Activated CD4-positive, alpha-beta memory T cell treated with anti-CD3 and anti-CD28 coated beads for 36 hours (primary cell): Measurements from ENCODE around the gene ZNF215. TPM values are rescaled to one million over a fixed set of nuclear protein-coding genes. Genes with fewer than 3 reads are reported as not detected.
A peak's percentile ranks its signal among the peaks of the same experiment; 100 is the strongest.

Experiments
- CTCF ChIA-PET: fragments of 350-600 bp; sonication (Branson Sonifier 250); formaldehyde crosslinking; loops from one replicate; lab custom pipeline; 2021; ENCODE audit warnings: antibody characterized with exemption, inconsistent platforms; lab: Charles Lee
- POLR2A ChIA-PET: fragments of 350-600 bp; sonication (Branson Sonifier 250); formaldehyde crosslinking; loops from one replicate; lab custom pipeline; 2021; ENCODE audit warnings: antibody characterized with exemption; lab: Charles Lee
- DNase-seq: peaks from one replicate; pipeline ENCODE4 v3.0.0-alpha.2; 2020
- H3K27ac Mint-ChIP-seq: one replicate; pipeline ENCODE4 v1.8.0; 2021; ENCODE audit warnings: mixed read lengths
- H3K27me3 Mint-ChIP-seq: one replicate; pipeline ENCODE4 v1.8.0; 2021; ENCODE audit warnings: mixed read lengths
- H3K36me3 Mint-ChIP-seq: one replicate; pipeline ENCODE4 v1.8.0; 2021; ENCODE audit warnings: mixed read lengths
- H3K4me1 Mint-ChIP-seq: one replicate; pipeline ENCODE4 v1.8.0; 2021; ENCODE audit warnings: low read depth, mixed read lengths
- H3K4me3 Mint-ChIP-seq: one replicate; pipeline ENCODE4 v1.8.0; 2021; ENCODE audit warnings: mild to moderate bottlenecking, mixed read lengths
- H3K9me3 Mint-ChIP-seq: one replicate; pipeline ENCODE4 v1.8.0; 2021; ENCODE audit warnings: mixed read lengths
- intact Hi-C: fragments of 100-400 bp; cut with micrococcal nuclease; formaldehyde crosslinking; loops from one replicate; pipeline ENCODE4 v1.15.1; 2023
- total RNA-seq, 2 experiments: library from RNA; stranded (reverse); gene quantifications; one replicate each; pipeline ENCODE4 v1.2.3, GENCODE V29; 2021

The ZNF215 gene
- total RNA-seq, 2 experiments from 2014 or later: 0.57 to 0.68 TPM

- no peaks in the 10 kb centered on the region for H3K36me3 Mint-ChIP-seq
- no peak overlapping the region for H3K4me3 Mint-ChIP-seq
- intact Hi-C loops: no loop called here
- H3K9me3 Mint-ChIP-seq: no peaks in the 10 kb centered on the region
- H3K4me1 Mint-ChIP-seq: no peaks in the 10 kb centered on the region
- POLR2A ChIA-PET: no interaction called here
- no peak for DNase-seq
- CTCF ChIA-PET: no interaction called here
- H3K27me3 Mint-ChIP-seq: no peaks in the 10 kb centered on the region
- no peak overlapping the region for H3K27ac Mint-ChIP-seq
Measured at GRCh38 chr11:6911378-6911777, 14.8 kb upstream of the ZNF215 start.

DNA sequence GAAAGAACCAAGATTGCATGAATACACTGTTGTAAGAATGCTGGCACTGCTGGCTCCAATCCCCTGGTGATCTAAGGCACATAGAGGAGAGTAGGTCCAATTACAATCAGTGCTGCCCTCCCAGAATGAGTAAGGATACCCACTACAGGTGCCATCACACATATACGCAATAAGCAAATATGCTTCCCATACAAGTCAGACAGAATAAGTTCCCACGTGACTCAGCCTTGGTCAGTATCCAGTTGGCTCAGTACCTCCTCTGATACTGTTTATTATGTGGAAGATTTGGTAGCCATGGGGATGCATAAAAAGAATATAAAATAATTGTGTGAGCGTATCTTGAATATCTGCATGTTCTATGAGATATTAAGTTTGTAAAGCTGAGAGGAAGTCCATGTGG is 14.3 kb upstream of the ZNF215 start:
- ChIA-PET CTCF (no interaction called here), POLR2A (no interaction called here)
- Mint-ChIP-seq H3K4me3 (no peak overlapping the region), H3K36me3 (no peaks in the 10 kb centered on the region), H3K27ac (no peak overlapping the region), H3K9me3 (no peaks in the 10 kb centered on the region), H3K4me1 (no peaks in the 10 kb centered on the region), H3K27me3 (no peaks in the 10 kb centered on the region)
- DNase-seq: no peak
- intact Hi-C loops: no loop called here

GRCh38 chr11:6919698-6920097 is 6.5 kb upstream of the ZNF215 start:
- intact Hi-C loops: no loop called here
- ChIA-PET CTCF (interaction anchor here (1.2 kb wide), 1 partner anchor 108 kb away, joined by 4 read pairs; no protein-coding TSS in a partner anchor), POLR2A (no interaction called here)

DNA sequence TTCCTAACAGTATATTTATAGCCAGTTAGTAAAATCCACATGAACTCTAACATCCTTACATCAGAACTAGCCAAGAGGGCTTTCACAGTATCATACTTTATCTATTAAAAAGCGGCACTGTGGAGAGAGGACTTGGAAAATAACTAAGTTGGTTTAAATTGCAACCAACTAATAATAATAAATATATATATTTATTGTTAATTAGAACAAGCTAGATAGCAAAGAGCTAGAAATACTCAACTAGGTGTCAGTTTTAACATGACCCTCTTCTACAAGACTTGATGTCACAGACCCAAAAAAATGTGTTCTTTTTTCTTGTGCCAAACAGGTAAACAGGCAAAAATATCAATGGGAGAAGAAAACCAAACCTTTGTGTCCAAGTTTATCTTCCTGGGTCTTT is 5.5 kb upstream of the ZNF215 start, which contains the start of gene OR2D3:
Gene OR2D3, plus strand, starts transcription at position 301 of the 400 bp plus-strand sequence. Its CDS starts 0 bp downstream, at position 301.
- Mint-ChIP-seq H3K4me3 (no peak within 1 kb of the TSS), H3K27me3 (peaks cover 19% of the 10 kb centered on the region), H3K27ac (no peak within 1 kb of the TSS), H3K36me3 (no peaks in the 10 kb centered on the region), H3K4me1 (peaks cover 3% of the 10 kb centered on the region), H3K9me3 (no peaks in the 10 kb centered on the region)
- no peak for DNase-seq
- POLR2A ChIA-PET: no interaction called here
- intact Hi-C loops: no loop called here
- CTCF ChIA-PET: no interaction called here

More at GRCh38 chr11:6919698-6920097, 6.5 kb upstream of the ZNF215 start:
- Mint-ChIP-seq H3K9me3 (no peaks in the 10 kb centered on the region), H3K4me3 (no peak overlapping the region), H3K27ac (no peak overlapping the region), H3K36me3 (no peaks in the 10 kb centered on the region), H3K27me3 (peaks cover 14% of the 10 kb centered on the region), H3K4me1 (no peaks in the 10 kb centered on the region)
- DNase-seq: no peak

DNA sequence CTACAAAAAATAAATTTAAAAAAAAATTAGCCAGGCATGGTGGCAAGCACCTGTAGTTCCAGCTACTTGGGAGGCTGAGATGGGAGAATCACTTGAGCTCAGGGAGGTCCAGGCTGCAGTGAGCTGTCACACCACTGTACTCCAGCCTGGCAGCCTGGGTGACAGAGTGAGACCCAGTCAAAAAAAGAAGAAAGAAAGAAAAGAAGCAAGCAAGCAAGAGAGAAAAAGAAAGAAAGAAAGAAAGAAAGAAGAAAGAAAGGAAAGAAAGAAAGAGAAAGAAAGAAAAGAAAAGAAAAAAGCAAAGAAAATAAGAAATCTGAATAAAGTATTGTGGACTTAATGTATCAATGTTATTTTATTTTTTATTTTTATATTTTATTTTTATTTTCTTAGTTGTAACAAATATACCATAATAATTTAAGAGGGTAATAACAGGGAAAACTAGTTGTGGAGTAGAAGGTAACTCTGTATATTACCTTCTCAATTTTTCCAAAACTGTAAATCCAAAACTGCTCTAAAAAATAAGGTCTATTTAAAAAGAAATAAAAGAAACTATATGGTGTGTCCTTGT is 1.1 kb upstream of the ZNF215 start:
- H3K27me3 Mint-ChIP-seq: peaks cover 44% of the 10 kb centered on the region
- POLR2A ChIA-PET: no interaction called here
- H3K9me3 Mint-ChIP-seq: no peaks in the 10 kb centered on the region
- no peak overlapping the region for H3K4me3 Mint-ChIP-seq
- DNase-seq: no peak
- intact Hi-C loops: no loop called here
- H3K27ac Mint-ChIP-seq: no peak overlapping the region
- peaks cover 19% of the 10 kb centered on the region for H3K4me1 Mint-ChIP-seq
- no peaks in the 10 kb centered on the region for H3K36me3 Mint-ChIP-seq
- CTCF ChIA-PET: interaction anchor here (0.9 to 1.3 kb wide), 2 partner anchors 112 to 113 kb away, joined by 3 read pairs; no protein-coding TSS in a partner anchor

- Mint-ChIP-seq H3K9me3 (no peaks in the 10 kb centered on the region), H3K27me3 (peaks cover 48% of the 10 kb centered on the region), H3K4me3 (peak overlapping the region; percentile 77), H3K4me1 (peaks cover 19% of the 10 kb centered on the region), H3K27ac (no peak overlapping the region), H3K36me3 (no peaks in the 10 kb centered on the region)
- DNase-seq: no peak
- CTCF ChIA-PET: interaction anchor here (1.0 to 1.3 kb wide), 2 partner anchors 113 to 243 kb away, joined by 3 read pairs; partner anchors contain the start of gene MRPL17
- POLR2A ChIA-PET: no interaction called here
- intact Hi-C loops: no loop called here
Measured at GRCh38 chr11:6925636-6926207, 504 bp upstream of the ZNF215 start.

- intact Hi-C loops: no loop called here
- Mint-ChIP-seq H3K27me3 (peaks cover 45% of the 10 kb centered on the region), H3K4me3 (peak overlapping the region; percentile 77), H3K27ac (no peak overlapping the region), H3K36me3 (no peaks in the 10 kb centered on the region), H3K9me3 (no peaks in the 10 kb centered on the region), H3K4me1 (peaks cover 19% of the 10 kb centered on the region)
- ChIA-PET POLR2A (no interaction called here), CTCF (interaction anchor here (0.8 kb wide), 1 partner anchor 115 kb away, joined by 4 read pairs; no protein-coding TSS in a partner anchor)
- DNase-seq: no peak
Measured at GRCh38 chr11:6927030-6927617, 898 bp downstream of the ZNF215 start.

DNA sequence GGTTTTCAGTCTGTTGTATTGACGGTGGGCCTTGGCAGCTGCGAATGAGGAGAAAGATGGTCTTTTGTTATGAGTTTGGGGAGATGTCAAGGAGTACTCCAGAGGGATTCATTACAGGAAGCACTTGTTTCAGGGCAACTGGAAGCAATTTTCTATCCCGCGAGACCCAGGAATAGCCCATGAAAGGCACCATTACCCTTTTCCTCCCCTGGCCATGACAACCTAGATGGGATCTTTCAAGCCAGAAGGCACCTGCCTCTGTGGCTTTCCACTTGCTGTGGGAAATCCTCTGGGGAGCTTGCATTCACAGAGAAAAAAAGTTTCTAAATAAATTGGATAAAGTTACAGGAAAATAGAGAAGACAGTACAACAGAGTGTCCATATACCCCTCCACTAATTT is 2.7 kb downstream of the ZNF215 start:
- Mint-ChIP-seq H3K27ac (no peak overlapping the region), H3K27me3 (peaks cover 52% of the 10 kb centered on the region), H3K9me3 (no peaks in the 10 kb centered on the region), H3K36me3 (no peaks in the 10 kb centered on the region), H3K4me1 (peaks cover 19% of the 10 kb centered on the region), H3K4me3 (no peak overlapping the region)
- intact Hi-C loops: no loop called here
- CTCF ChIA-PET: no interaction called here
- DNase-seq: no peak
- POLR2A ChIA-PET: no interaction called here

DNA sequence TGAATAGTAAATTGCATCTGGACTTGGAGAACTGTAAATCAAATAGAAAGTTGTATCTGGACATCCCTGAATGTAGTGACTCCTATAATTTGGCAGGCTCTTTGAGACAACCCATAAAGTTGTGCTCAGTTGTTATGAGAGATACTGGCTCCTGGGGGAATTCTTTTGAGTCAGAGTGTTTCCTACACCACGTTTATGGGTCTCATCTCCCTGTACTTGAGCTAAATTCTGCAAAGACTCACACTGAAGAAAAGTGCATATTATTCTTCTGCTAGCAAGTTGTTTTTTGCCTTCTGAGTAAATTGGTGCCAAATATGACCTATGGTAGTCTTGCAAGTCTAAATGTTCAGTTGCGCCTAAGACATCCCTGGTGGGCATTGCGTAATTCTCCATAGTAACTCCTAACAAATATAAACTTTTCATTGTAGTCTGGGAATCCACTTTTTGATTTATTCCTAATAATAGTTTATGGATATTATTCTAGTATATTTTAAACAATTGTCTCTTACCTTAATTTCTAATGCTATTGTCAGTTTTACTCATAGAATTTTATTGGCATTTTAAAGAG is 5.0 kb downstream of the ZNF215 start:
- no peaks in the 10 kb centered on the region for H3K9me3 Mint-ChIP-seq
- ChIA-PET CTCF (no interaction called here), POLR2A (no interaction called here)
- no peak for DNase-seq
- no peak overlapping the region for H3K4me3 Mint-ChIP-seq
- H3K4me1 Mint-ChIP-seq: peaks cover 11% of the 10 kb centered on the region
- no peaks in the 10 kb centered on the region for H3K36me3 Mint-ChIP-seq
- intact Hi-C loops: no loop called here
- H3K27me3 Mint-ChIP-seq: peaks cover 40% of the 10 kb centered on the region
- no peak overlapping the region for H3K27ac Mint-ChIP-seq

DNA sequence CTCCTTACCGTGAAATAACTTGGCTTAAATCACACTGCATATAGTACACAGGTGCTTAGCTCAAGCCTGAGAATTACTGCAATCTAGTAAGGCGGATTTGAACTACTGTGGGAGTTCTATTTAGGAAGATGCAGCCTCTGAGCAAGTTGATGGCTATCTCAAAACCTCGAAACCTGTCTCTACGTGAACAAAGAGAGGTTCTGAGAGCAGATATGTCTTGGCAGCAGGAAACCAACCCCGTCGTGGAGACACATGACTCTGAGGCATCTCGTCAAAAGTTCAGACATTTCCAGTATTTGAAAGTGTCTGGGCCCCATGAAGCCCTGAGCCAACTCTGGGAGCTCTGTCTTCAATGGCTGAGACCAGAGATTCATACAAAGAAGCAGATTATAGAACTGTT is 5.9 kb downstream of the ZNF215 start:
- H3K9me3 Mint-ChIP-seq: no peaks in the 10 kb centered on the region
- POLR2A ChIA-PET: no interaction called here
- H3K4me3 Mint-ChIP-seq: no peak overlapping the region
- H3K4me1 Mint-ChIP-seq: peaks cover 6% of the 10 kb centered on the region
- DNase-seq: no peak
- peaks cover 35% of the 10 kb centered on the region for H3K27me3 Mint-ChIP-seq
- intact Hi-C loops: no loop called here
- CTCF ChIA-PET: no interaction called here
- H3K27ac Mint-ChIP-seq: no peak overlapping the region
- H3K36me3 Mint-ChIP-seq: no peaks in the 10 kb centered on the region

DNA sequence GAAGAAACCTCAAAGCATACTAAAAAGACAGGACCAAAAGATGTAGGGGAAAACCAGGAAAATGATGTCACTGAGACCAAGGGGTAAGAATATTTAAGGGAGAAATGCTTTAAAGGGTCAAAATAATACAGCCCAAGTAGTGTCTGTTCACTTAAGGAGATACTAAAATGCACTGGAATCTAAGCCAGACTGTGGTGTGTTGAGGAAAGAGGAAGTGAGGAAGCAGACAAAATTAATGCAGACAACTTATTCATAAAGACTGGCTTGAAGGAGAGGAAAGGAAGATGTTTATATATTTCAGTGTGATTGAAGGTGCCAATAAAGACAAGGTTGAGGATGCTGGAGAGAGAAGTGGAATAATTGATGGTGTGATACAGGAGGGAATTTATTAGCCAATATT is 15.7 kb downstream of the ZNF215 start:
- intact Hi-C loops: no loop called here
- Mint-ChIP-seq H3K27me3 (no peaks in the 10 kb centered on the region), H3K27ac (no peak overlapping the region), H3K36me3 (no peaks in the 10 kb centered on the region), H3K9me3 (no peaks in the 10 kb centered on the region), H3K4me3 (no peak overlapping the region), H3K4me1 (no peaks in the 10 kb centered on the region)
- no peak for DNase-seq
- POLR2A ChIA-PET: no interaction called here
- CTCF ChIA-PET: no interaction called here

DNA sequence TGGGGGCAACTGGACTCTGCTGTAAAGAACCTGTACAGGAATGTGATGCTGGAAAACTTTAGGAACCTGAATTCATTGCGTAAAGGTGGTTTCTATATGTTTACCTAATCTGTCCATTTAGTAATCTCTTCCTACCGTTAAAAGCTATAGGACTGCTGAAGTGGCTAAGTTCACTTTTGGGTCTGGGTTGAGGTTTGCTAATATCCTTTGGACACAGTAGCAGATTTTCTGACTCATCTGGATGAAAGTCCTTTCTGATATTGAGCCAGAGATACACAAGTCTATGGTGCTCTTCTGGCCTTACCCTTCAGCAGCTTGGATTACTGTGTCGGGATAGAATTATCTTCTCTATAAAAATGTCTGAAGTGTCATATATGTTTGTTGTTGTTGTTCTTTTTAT is 16.9 kb downstream of the ZNF215 start:
- CTCF ChIA-PET: no interaction called here
- H3K9me3 Mint-ChIP-seq: no peaks in the 10 kb centered on the region
- no peaks in the 10 kb centered on the region for H3K36me3 Mint-ChIP-seq

More for the DNA sequence above, 16.9 kb downstream of the ZNF215 start:
- DNase-seq: no peak
- H3K27ac Mint-ChIP-seq: no peak overlapping the region
- intact Hi-C loops: no loop called here
- H3K27me3 Mint-ChIP-seq: no peaks in the 10 kb centered on the region
- no peaks in the 10 kb centered on the region for H3K4me1 Mint-ChIP-seq
- POLR2A ChIA-PET: no interaction called here
- no peak overlapping the region for H3K4me3 Mint-ChIP-seq
